ENCODE results near the gene NUP210L.

Gene NUP210L

GRCh38 chr1:153976819-153977249 lies 178.0 kb downstream of the NUP210L start:
- TF ChIP-seq, protein P1, sequence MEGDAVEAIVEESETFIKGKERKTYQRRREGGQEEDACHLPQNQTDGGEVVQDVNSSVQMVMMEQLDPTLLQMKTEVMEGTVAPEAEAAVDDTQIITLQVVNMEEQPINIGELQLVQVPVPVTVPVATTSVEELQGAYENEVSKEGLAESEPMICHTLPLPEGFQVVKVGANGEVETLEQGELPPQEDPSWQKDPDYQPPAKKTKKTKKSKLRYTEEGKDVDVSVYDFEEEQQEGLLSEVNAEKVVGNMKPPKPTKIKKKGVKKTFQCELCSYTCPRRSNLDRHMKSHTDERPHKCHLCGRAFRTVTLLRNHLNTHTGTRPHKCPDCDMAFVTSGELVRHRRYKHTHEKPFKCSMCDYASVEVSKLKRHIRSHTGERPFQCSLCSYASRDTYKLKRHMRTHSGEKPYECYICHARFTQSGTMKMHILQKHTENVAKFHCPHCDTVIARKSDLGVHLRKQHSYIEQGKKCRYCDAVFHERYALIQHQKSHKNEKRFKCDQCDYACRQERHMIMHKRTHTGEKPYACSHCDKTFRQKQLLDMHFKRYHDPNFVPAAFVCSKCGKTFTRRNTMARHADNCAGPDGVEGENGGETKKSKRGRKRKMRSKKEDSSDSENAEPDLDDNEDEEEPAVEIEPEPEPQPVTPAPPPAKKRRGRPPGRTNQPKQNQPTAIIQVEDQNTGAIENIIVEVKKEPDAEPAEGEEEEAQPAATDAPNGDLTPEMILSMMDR (IDR thresholded peaks at IDR 0.05; ENCODE audit: low read depth, low read length), result no peak
- no peak for DNase-seq (ENCODE audit: extremely low read depth, low read depth)

DNA sequence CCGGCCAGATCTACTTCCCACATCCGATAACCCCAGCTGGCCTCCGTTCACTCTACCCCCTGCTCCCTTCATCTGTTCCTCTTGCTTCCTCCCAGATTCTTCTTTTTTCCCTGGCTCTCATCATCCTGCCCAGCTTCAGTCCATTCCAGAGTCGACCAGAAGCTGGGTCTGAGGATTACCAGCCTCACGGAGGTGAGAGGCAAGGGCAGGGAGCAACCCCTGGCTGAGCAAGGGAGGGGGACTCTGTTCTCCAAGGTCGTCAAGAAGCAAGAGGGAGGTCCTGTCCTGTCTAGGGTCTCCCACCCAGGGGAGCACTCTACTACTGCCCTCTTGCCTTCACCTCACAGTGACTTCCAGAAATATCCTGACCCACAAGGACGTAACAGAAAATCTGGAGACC lies 181.3 kb downstream of the NUP210L start:
- DNase-seq (ENCODE audit: extremely low read depth, low read depth), result no peak
- TF ChIP-seq, protein P1 (IDR thresholded peaks at IDR 0.05; ENCODE audit: low read depth, low read length), result no peak

DNA sequence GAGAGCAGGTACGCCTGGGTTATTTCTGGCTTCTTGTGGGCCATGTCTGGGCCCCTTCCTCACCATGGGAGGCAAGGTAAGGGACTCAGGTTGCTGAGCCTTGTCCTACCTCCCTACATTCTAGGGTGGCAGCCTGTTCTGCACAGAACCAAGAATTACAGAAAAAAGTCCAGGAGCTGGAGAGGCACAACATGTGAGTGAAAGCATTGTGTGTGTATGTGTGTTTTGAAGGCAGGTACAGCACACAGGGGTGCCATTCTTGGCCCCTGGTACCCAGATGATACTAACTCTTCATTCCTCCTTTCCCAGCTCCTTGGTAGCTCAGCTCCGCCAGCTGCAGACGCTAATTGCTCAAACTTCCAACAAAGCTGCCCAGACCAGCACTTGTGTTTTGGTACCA lies 181.8 kb downstream of the NUP210L start:
- DNase-seq (ENCODE audit: extremely low read depth, low read depth), result no peak
- TF ChIP-seq, protein P1 (IDR thresholded peaks at IDR 0.05; ENCODE audit: low read depth, low read length), result no peak

- DNase-seq (ENCODE audit: extremely low read depth, low read depth), result no peak
- TF ChIP-seq, protein P1 (IDR thresholded peaks at IDR 0.05; ENCODE audit: low read depth, low read length), result no peak
Measured at GRCh38 chr1:153970346-153970745, 184.5 kb downstream of the NUP210L start.

DNA sequence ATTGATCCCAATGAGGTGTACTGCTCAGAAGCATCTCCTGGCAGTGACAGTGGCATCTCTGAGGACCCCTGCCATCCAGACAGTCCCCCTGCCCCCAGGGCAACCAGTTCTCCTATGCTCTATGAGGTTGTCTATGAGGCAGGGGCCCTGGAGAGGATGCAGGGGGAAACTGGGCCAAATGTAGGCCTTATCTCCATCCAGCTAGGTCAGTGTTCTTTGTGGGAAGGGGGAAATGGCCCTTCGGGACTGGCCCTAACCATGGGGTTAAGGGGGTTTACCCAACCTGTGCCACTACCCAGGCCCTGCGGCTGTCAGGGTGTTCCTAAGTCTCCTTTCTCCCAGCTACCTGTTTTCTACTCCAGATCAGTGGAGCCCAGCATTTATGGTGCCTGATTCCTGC lies 185.9 kb downstream of the NUP210L start:
- TF ChIP-seq, protein P1 (IDR thresholded peaks at IDR 0.05; ENCODE audit: low read depth, low read length), result no peak
- DNase-seq (ENCODE audit: extremely low read depth, low read depth), result no peak

- no peak for DNase-seq (ENCODE audit: extremely low read depth, low read depth)
- TF ChIP-seq, protein P1 (IDR thresholded peaks at IDR 0.05; ENCODE audit: low read depth, low read length), result no peak
Measured at GRCh38 chr1:153968408-153968807, 186.5 kb downstream of the NUP210L start.

- TF ChIP-seq, protein P1 (IDR thresholded peaks at IDR 0.05; ENCODE audit: low read depth, low read length), result no peak
- DNase-seq (ENCODE audit: extremely low read depth, low read depth), result no peak
Measured at GRCh38 chr1:153968000-153968363, 186.9 kb downstream of the NUP210L start.

Measured in AG09319 (cell line).